C4-2B (cell line): Measurements from ENCODE around the gene SLC25A15.
"Not testable (repeated sequence)": the region's sequence is repeated elsewhere in the genome, so short reads cannot be mapped to it uniquely, and the experiment has no call there.

Experiments
- CTCF ChIP-seq: fragments of 450-650 bp; conservative IDR thresholded peaks from 2 replicates; pipeline ENCODE4 v1.5.1; 2017; ENCODE audit warnings: mild to moderate bottlenecking
- ZFX ChIP-seq: fragments of 450-650 bp; IDR thresholded peaks from 2 replicates; pipeline ENCODE4 v1.6.1; 2017

GRCh38 chr13:40788540-40789274, 704 bp upstream of the SLC25A15 start:
- not testable (repeated sequence) for TF ChIP-seq CTCF, ZFX
